SK-N-MC (cell line): ENCODE data around the gene C1RL.
"Not testable (repeated sequence)": the region's sequence is repeated elsewhere in the genome, so short reads cannot be mapped to it uniquely, and the experiment has no call there.

Experiments
- DNase-seq: peaks from one replicate; pipeline ENCODE4 v3.0.0-alpha.2; 2011; ENCODE audit warnings: low read depth, low spot score
- H3K27ac ChIP-seq: fragments of 200-600 bp; sonication (generic); 2 replicates; pipeline ENCODE4 v1.5.1; 2016; ENCODE audit warnings: mixed run types
- H3K36me3 ChIP-seq: fragments of 200-600 bp; sonication (generic); 2 replicates; pipeline ENCODE4 v1.6.1; 2017; ENCODE audit warnings: antibody characterized with exemption, low read length, mixed read lengths; ENCODE audit not compliant: insufficient read depth
- H3K4me3 ChIP-seq: fragments of 200-600 bp; sonication (generic); 2 replicates; pipeline ENCODE4 v1.5.1; 2016
- H3K9ac ChIP-seq: fragments of 200-600 bp; sonication (generic); 2 replicates; pipeline ENCODE4 v1.8.0; 2017; ENCODE audit warnings: mixed run types, mixed read lengths; ENCODE audit not compliant: insufficient read length
- H3K9me3 ChIP-seq: fragments of 200-600 bp; sonication (generic); 2 replicates; pipeline ENCODE4 v1.6.1; 2017; ENCODE audit warnings: low read depth, mild to moderate bottlenecking, antibody characterized with exemption, low read length, moderate library complexity, mixed read lengths
- EZH2 ChIP-seq: fragments of 200-600 bp; sonication (generic); IDR thresholded peaks from one replicate; pipeline ENCODE4 v1.6.1; 2017; ENCODE audit warnings: antibody characterized with exemption
- FOXP2 ChIP-seq: optimal IDR thresholded peaks from 2 replicates; pipeline ENCODE3; 2011; ENCODE audit warnings: mild to moderate bottlenecking, moderate library complexity; ENCODE audit not compliant: insufficient read depth; ENCODE audit errors: extremely low read length, control extremely low read depth
- POLR2AphosphoS5 ChIP-seq: IDR thresholded peaks from 2 replicates; pipeline ENCODE4 v1.6.1; 2012; ENCODE audit warnings: mild to moderate bottlenecking, low read depth, low read length, borderline replicate concordance

The C1RL gene

DNA sequence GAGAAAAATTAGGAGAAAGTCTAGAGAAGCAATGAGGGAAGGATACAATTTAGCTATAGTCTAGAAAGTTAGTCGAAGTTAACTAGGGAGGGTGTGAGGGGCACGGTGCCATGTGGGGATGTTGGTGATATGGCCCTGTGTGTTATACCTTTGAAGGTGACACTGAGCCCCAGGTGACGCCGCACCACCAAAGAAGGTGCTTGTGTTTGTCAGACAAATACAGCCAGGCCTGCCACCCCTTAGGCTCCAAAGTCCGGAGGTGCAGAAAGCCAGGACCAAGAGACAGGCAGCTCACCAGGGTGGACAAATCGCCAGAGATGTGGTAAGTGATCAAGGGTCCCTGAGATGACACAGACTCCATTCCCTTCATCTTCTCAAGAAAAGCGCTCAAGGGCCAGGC is 47.4 kb downstream of the C1RL start:
- H3K9ac ChIP-seq = no peak overlapping the region

DNA sequence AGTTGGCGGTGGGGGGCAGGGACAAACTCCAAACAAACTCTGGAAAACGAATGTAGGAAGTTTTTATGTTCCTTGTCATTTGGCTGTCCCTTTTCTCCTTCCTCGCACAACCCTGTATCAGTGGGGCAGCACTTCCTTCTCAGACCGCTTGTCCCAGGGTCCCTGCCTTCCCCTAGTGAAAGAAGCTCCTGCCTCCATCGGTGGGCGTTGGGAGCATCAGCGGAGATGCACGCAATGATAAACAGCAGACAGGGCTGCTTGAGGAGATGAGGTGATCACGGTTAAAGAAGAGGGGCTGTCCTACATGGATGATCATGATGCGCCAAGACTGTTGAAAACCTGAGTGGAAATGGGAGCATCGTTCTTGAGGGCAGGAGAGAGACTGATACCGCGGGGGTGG is 47.9 kb downstream of the C1RL start:
- Histone ChIP-seq H3K9ac (no peak overlapping the region), H3K9me3 (no peaks in the 10 kb centered on the region), H3K27ac (no peak overlapping the region), H3K4me3 (no peak overlapping the region), H3K36me3 (no peaks in the 10 kb centered on the region)
- no peak for DNase-seq
- TF ChIP-seq EZH2 = no peak
- TF ChIP-seq FOXP2 = no peak
- no peak for TF ChIP-seq POLR2AphosphoS5

More for the DNA sequence above, 47.4 kb downstream of the C1RL start:
- H3K9me3 ChIP-seq = no peaks in the 10 kb centered on the region
- TF ChIP-seq EZH2 (no peak), POLR2AphosphoS5 (no peak), FOXP2 (no peak)
- DNase-seq = no peak
- no peaks in the 10 kb centered on the region for H3K36me3 ChIP-seq
- no peak overlapping the region for H3K4me3 ChIP-seq
- no peak overlapping the region for H3K27ac ChIP-seq

DNA sequence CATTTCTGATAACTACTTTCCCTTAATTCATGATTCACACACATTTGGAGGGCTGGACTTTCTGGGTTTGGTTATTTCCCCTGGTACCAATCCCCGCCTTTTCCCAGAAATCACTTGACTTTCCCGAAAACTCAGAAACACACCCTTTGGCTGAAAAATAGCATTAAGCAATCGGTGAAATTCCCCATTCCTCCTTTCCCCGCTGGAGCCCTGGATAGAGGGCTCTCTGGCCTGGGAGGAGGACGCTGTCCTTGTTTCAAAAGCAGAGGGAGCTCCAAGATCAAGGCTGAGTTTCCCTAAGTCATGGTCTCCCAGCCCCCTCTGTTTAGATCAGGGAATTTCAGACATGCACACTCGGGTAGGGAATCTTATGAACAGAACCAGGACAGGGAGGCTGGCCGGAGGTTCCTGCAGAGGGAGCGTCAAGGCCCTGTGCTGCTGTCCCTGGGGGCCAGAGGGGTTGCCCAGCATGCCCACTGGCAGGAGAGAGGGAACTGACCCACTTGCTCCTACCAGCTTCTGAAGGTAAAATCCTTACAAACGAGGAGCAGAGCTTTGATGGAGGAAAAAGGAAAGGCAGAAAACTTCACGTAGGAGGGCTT is 48.6 kb downstream of the C1RL start, which contains the start of gene C1S:
TSS of gene C1S (plus strand) at position 366 of the 602 bp plus-strand sequence. CDS start 1,195 bp downstream, outside the sequence.
- H3K9ac ChIP-seq = no peak within 1 kb of the TSS

DNA sequence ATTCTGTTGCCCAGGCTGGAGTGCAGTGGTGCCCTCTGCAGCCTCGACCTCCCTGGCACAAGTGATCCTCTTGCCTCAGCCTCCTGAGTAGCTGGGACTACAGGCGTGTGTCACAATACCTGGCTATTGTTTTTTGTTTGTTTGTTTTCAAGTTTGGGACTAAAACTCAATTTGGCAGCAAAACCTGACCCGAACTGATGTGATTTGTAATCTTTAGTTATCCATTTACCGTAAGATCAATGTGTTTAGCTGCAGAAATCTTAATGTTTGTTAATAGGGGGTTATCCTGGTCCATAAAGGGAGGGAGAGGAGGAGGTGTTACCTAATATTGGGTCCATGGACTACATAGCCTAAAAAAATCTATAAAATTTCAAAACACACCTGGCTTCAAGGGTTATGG is 49.2 kb downstream of the C1RL start:
- no peak overlapping the region for H3K9ac ChIP-seq
- TF ChIP-seq FOXP2 = no peak
- TF ChIP-seq POLR2AphosphoS5 = no peak
- no peak for TF ChIP-seq EZH2
- DNase-seq = no peak
- no peak overlapping the region for H3K4me3 ChIP-seq
- H3K27ac ChIP-seq = no peak overlapping the region
- no peaks in the 10 kb centered on the region for H3K36me3 ChIP-seq
- H3K9me3 ChIP-seq = no peaks in the 10 kb centered on the region

More for the DNA sequence above, 48.6 kb downstream of the C1RL start, which contains the start of gene C1S:
- Histone ChIP-seq H3K4me3 (no peak within 1 kb of the TSS), H3K27ac (no peak within 1 kb of the TSS), H3K9me3 (no peaks in the 10 kb centered on the region), H3K36me3 (no peaks in the 10 kb centered on the region)
- DNase-seq = no peak
- TF ChIP-seq POLR2AphosphoS5 = no peak
- TF ChIP-seq FOXP2 = no peak
- no peak for TF ChIP-seq EZH2

DNA sequence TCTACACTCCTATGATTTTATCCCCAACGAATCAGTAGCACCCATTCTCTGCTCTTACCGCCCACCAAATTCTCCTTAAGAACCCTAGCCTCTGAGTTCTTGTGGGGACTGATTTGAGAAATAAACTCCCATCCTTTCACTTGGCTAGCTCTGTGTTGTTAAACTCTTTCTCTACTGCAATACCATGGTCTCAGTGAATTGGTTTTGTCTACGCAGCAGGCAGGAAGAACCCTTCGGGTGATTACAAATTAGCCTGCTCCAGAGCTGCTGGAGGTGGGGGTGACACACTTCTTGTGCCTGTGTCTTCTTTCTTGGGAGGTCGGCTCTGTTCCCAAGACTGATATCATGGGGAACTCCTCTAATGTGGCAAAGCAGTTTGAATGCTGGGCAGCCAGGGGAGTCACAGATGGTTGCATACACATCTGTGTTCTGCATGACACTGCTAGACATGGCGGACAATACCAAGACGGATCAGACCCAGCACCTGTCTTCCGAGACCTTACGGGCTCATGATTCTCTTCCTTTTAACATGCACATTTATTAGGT is 50.1 kb downstream of the C1RL start:
- no peak overlapping the region for H3K4me3 ChIP-seq
- DNase-seq = no peak
- H3K9me3 ChIP-seq = no peaks in the 10 kb centered on the region
- H3K9ac ChIP-seq = no peak overlapping the region
- H3K27ac ChIP-seq = no peak overlapping the region
- TF ChIP-seq EZH2 (no peak), FOXP2 (no peak), POLR2AphosphoS5 (no peak)
- no peaks in the 10 kb centered on the region for H3K36me3 ChIP-seq

DNA sequence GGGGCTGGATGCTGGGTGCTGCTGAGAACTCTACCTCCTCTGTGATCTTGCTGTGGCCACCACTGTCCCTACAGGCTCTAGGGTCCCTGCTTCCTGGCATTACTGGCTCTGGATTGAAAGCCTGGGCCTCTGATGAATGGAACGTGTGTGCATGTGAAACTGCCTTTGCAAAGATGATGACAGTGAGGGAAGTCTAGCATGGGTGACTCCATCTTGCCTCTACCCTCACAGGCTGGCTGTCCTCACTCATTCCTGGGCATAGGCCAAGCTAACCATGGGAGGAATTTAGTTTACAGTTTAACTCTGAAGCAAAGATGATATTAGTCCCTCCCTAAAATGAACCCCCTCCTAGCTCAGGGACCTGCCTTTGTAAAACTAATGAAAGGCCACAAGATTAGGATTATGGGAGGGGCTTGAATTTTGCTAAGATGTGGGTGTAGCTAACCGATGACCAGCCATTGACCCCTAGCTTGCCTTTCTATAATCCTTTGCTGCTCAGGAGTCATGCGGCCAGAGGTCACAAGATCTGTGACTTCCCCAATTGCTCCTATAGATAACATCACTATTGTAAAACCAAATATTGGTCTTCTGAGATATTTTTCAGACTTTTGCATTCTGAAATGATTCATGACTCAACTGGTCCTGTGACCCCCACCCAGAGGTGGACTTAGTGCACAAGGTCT is 50.7 kb downstream of the C1RL start:
- H3K9me3 ChIP-seq = no peaks in the 10 kb centered on the region
- no peak for DNase-seq
- TF ChIP-seq POLR2AphosphoS5 = no peak
- no peak for TF ChIP-seq FOXP2
- TF ChIP-seq EZH2 = no peak

DNA sequence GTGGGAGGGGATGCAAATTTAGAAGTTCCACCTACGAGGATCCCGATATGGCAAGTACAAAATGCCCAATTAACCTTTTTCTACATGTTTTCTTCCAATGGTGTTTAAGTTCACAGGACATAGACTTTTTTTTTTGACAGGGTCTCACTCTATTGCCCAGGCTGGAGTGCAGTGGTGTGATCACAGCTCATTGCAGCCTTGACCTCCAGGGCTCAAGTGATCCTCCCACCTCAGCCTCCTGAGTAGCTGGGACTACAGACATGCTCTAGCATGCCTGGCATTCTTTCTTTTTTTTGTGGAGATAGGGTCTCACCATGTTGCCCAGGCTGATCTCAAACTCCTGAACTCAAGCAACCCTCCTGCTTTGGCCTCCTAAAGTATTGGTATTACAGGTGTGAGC is 53.3 kb downstream of the C1RL start:
- H3K36me3 ChIP-seq, H3K4me3 ChIP-seq, H3K9ac ChIP-seq, H3K9me3 ChIP-seq, DNase-seq, H3K27ac ChIP-seq: not testable (repeated sequence)

More for the DNA sequence above, 50.7 kb downstream of the C1RL start:
- Histone ChIP-seq H3K9ac (no peak overlapping the region), H3K27ac (no peak overlapping the region), H3K4me3 (no peak overlapping the region), H3K36me3 (no peaks in the 10 kb centered on the region)

DNA sequence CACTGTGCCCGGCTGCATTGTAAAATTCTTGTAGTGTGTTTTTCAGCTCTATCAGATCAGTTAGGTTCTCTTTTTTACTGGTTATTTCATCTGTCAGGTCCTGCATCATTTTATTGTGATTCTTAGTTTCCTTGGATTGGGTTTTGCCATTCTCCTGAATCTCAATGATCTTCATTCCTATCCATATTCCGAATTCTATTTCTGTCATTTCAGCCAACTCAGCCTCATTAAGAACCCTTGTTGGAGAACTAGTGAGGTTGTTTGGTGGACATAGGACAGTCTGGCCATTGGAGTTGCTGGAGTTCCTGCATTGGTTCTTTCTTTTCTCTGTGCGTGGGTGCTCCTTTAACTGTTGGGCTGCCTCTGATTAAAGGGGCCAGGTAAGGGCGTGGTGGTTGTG is 54.1 kb downstream of the C1RL start:
- no peak for DNase-seq
- H3K9me3 ChIP-seq = no peaks in the 10 kb centered on the region
- H3K9ac ChIP-seq = no peak overlapping the region
- no peaks in the 10 kb centered on the region for H3K36me3 ChIP-seq
- TF ChIP-seq EZH2 = no peak
- H3K4me3 ChIP-seq = no peak overlapping the region
- no peak overlapping the region for H3K27ac ChIP-seq

DNA sequence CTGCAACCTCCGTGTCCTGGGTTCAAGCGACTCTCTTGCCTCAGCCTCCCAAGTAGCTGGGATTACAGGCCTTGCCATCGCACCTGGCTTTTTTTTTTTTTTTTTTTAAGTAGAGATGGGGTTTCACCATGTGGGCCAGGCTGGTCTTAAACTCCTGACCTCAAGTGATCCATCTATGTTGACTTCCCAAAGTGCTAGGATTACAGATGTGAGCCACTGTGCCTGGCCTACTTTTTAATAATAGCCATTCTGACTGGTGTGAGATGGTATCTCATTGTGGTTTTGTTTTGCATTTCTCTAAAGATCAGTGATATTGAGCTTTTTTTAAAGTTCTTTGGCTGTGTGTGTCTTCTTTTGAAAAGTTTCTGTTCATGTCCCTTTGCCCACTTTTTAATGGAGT is 59.0 kb downstream of the C1RL start:
- not testable (repeated sequence) for H3K9me3 ChIP-seq, H3K4me3 ChIP-seq, H3K36me3 ChIP-seq, H3K27ac ChIP-seq, H3K9ac ChIP-seq, DNase-seq

DNA sequence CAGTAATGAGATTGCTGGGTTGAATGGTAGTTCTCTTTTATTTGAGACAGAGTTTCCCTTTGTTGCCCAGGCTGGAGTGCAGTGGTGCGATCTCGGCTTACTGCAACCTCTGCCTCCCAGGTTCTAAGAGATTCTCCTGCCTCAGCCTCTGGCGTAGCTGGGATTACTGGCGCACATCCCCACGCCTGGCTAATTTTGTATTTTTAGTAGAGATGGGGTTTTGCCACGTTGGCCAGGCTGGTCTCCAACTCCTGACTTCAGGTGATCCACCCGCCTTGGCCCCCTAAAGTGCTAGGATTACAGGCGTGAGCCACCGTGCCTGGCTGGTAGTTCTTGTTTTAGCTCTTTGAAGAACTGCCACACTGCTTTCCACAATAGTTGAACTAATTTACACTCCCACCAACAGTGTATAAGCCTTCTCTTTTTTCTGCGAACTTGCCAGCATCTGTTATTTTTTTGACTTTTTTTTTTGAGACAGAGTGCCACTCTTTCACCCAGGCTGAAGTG is 59.5 kb downstream of the C1RL start:
- not testable (repeated sequence) for H3K4me3 ChIP-seq, H3K9me3 ChIP-seq, H3K27ac ChIP-seq, DNase-seq, H3K36me3 ChIP-seq, H3K9ac ChIP-seq
